GM12878 (cell line): ENCODE results near the gene ADAM11. TPM values are rescaled to one million over a fixed set of nuclear protein-coding genes. Genes with fewer than 3 reads are reported as not detected.

Experiments used
- ATAC-seq: fragments of 200-7000 bp; cut with Tn5 transposase; 3 replicates; pipeline ENCODE4 v1.9.1; 2020; ENCODE audit warnings: mild to moderate bottlenecking, moderate library complexity
- BruUV-seq: library from RNA; stranded (reverse); fragments of 400-500 nt; replicated peaks from 2 replicates; lab custom pipeline; 2021; lab: Mats Ljungman, UMichigan
- CTCF ChIA-PET: fragments of 300-600 bp; sonication (Branson Sonifier 250); formaldehyde crosslinking; extraction: SDS; loops from one replicate; lab custom pipeline; 2021; ENCODE audit warnings: inconsistent platforms; lab: Yijun Ruan, JAX
- POLR2A ChIA-PET: fragments of 350-600 bp; formaldehyde crosslinking; extraction: SDS; loops from one replicate; lab custom pipeline; 2021; ENCODE audit warnings: inconsistent platforms; lab: Charles Lee
- RAD21 ChIA-PET: fragments of 300-600 bp; sonication (Branson Sonifier 250); formaldehyde crosslinking; loops from one replicate; lab custom pipeline; 2023; ENCODE audit warnings: antibody characterized with exemption; ENCODE audit not compliant: unreplicated experiment; lab: Charles Lee
- SMC1A ChIA-PET: fragments of 300-600 bp; sonication (Branson Sonifier 250); formaldehyde crosslinking; loops from one replicate; lab custom pipeline; 2023; ENCODE audit not compliant: unreplicated experiment, uncharacterized antibody; lab: Charles Lee
- DNase-seq: peaks from one replicate; pipeline ENCODE4 v3.0.0-alpha.2; 2011; ENCODE audit warnings: low read depth, low spot score
- FAIRE-seq: peaks from 3 replicates; lab custom pipeline; 2011; peaks lifted over from hg19 to GRCh38; lab: Jason Lieb, UNC
- H2AFZ ChIP-seq: 2 replicates; pipeline ENCODE4 v1.6.0; 2011; ENCODE audit warnings: low read depth, low read length, control low read depth; ENCODE audit not compliant: control insufficient read depth
- H3K27ac ChIP-seq: 2 replicates; pipeline ENCODE4 v1.5.1; 2011; ENCODE audit warnings: control low read depth; ENCODE audit not compliant: control insufficient read depth, insufficient read depth
- H3K27me3 ChIP-seq, 2 experiments: replicated peaks in 1 of 2; 2 replicates each; pipeline versions ENCODE4 v1.6.0 to v1.6.1; 2011; ENCODE audit warnings: low read length in 1 of 2; ENCODE audit not compliant: control insufficient read depth in 2 of 2, insufficient read depth in 2 of 2
- H3K36me3 ChIP-seq, 2 experiments: 2 replicates each; pipeline ENCODE4 v1.5.1; 2011; ENCODE audit warnings: low read length in 1 of 2; ENCODE audit not compliant: control insufficient read depth in 2 of 2, insufficient read depth in 2 of 2
- H3K4me1 ChIP-seq: 2 replicates; pipeline ENCODE4 v1.6.1; 2011; ENCODE audit warnings: mild to moderate bottlenecking, low read length, moderate library complexity, mixed read lengths; ENCODE audit not compliant: control insufficient read depth, insufficient read depth
- H3K4me2 ChIP-seq: 2 replicates; pipeline ENCODE4 v1.6.0; 2011; ENCODE audit warnings: control low read depth; ENCODE audit not compliant: control insufficient read depth, insufficient read depth
- H3K4me3 ChIP-seq: fragments of 200-600 bp; sonication (generic); 2 replicates; pipeline ENCODE4 v1.5.1; 2016
- H3K79me2 ChIP-seq: 2 replicates; pipeline ENCODE4 v1.6.0; 2011; ENCODE audit warnings: low read length; ENCODE audit not compliant: control insufficient read depth, insufficient read depth
- H3K9ac ChIP-seq: 2 replicates; pipeline ENCODE4 v1.8.0; 2011; ENCODE audit warnings: low read length, control low read depth, mixed read lengths; ENCODE audit not compliant: control insufficient read depth, insufficient read depth
- H3K9me3 ChIP-seq: replicated peaks from 3 replicates; pipeline ENCODE4 v1.5.1; 2011; ENCODE audit warnings: mild to moderate bottlenecking, low read length; ENCODE audit not compliant: control insufficient read depth, insufficient read depth
- H4K20me1 ChIP-seq: 2 replicates; pipeline ENCODE4 v1.6.0; 2011; ENCODE audit not compliant: control insufficient read depth, insufficient read depth
- BACH1 ChIP-seq: fragments of 450-650 bp; IDR thresholded peaks from 2 replicates; pipeline ENCODE4 v1.6.1; 2017; ENCODE audit warnings: mild to moderate bottlenecking, borderline replicate concordance
- CBX3 ChIP-seq: fragments of 200-600 bp; sonication (generic); IDR thresholded peaks from 2 replicates; pipeline ENCODE4 v1.6.1; 2016; ENCODE audit warnings: low read depth, borderline replicate concordance
- CHD1 ChIP-seq: IDR thresholded peaks from 2 replicates; pipeline ENCODE4 v1.6.1; 2012; ENCODE audit warnings: low read depth, low read length, improper control_type of control experiment
- ESRRA ChIP-seq: IDR thresholded peaks from 2 replicates; pipeline ENCODE4 v1.6.1; 2012; ENCODE audit warnings: mild to moderate bottlenecking, low read length, improper control_type of control experiment
- GABPA ChIP-seq: IDR thresholded peaks from 2 replicates; pipeline ENCODE4 v1.6.1; 2014; ENCODE audit warnings: antibody characterized with exemption, low read depth, mild to moderate bottlenecking, inconsistent platforms
- HDAC6 ChIP-seq: fragments of 200-600 bp; sonication (generic); IDR thresholded peaks from one replicate; pipeline ENCODE4 v1.8.0; 2017; ENCODE audit warnings: antibody characterized with exemption; ENCODE audit not compliant: unreplicated experiment
- KAT2A ChIP-seq: conservative IDR thresholded peaks from 2 replicates; pipeline ENCODE4 v1.6.1; 2011; ENCODE audit warnings: low read depth, low read length; ENCODE audit not compliant: control insufficient read depth
- NFXL1 ChIP-seq: fragments of 450-650 bp; IDR thresholded peaks from 2 replicates; pipeline ENCODE4 v1.6.1; 2017; ENCODE audit warnings: antibody characterized with exemption, mild to moderate bottlenecking, borderline replicate concordance
- NRF1 ChIP-seq: conservative IDR thresholded peaks from 2 replicates; pipeline ENCODE4 v1.6.1; 2011; ENCODE audit warnings: mild to moderate bottlenecking, low read depth, low read length, improper control_type of control experiment
- POLR2AphosphoS2 ChIP-seq: IDR thresholded peaks from 2 replicates; pipeline ENCODE4 v1.6.1; 2011; ENCODE audit warnings: low read depth, mild to moderate bottlenecking, low read length, improper control_type of control experiment, moderate library complexity
- RBBP5 ChIP-seq: fragments of 200-600 bp; sonication (generic); conservative IDR thresholded peaks from 2 replicates; pipeline ENCODE4 v1.6.1; 2016
- SP1 ChIP-seq: IDR thresholded peaks from one replicate; pipeline ENCODE4 v1.6.1; 2011; ENCODE audit warnings: low read depth, low read length
- SREBF1 ChIP-seq: IDR thresholded peaks from 2 replicates; pipeline ENCODE4 v1.6.1; 2012; ENCODE audit warnings: mild to moderate bottlenecking, low read length
- SRF ChIP-seq, 2 experiments: IDR thresholded peaks; 2 replicates each; pipeline ENCODE4 v1.6.1; 2011; ENCODE audit warnings: low read depth in 2 of 2, low read length in 2 of 2, mild to moderate bottlenecking in 1 of 2, moderate library complexity in 1 of 2
- SUZ12 ChIP-seq: fragments of 200-600 bp; sonication (generic); IDR thresholded peaks from one replicate; pipeline ENCODE4 v1.6.1; 2018; ENCODE audit warnings: antibody characterized with exemption, mild to moderate bottlenecking; ENCODE audit not compliant: unreplicated experiment
- ZBTB4 ChIP-seq: fragments of 450-650 bp; formaldehyde crosslinking; IDR thresholded peaks from 2 replicates; pipeline ENCODE4 v1.4.0; 2022; ENCODE audit warnings: mild to moderate bottlenecking, moderate library complexity
- ZNF384 ChIP-seq: IDR thresholded peaks from 2 replicates; pipeline ENCODE4 v1.6.1; 2012; ENCODE audit warnings: low read depth, mild to moderate bottlenecking, low read length, improper control_type of control experiment, borderline replicate concordance
- WGBS: methylation state at CpG from one replicate; pipeline ENCODE4 v1.1.6; 2016; ENCODE audit warnings: low lambda C conversion rate; ENCODE audit not compliant: insufficient replicate concordance, insufficient coverage; ENCODE audit errors: missing lambda C conversion rate; 5-methylcytosine and 5-hydroxymethylcytosine counted together
- in situ Hi-C: fragments of 300-500 bp; cut with MboI; formaldehyde crosslinking; loops from 9 replicates; pipeline ENCODE4 v1.14.3; 2018; ENCODE audit warnings: mixed read lengths
- intact Hi-C: fragments of 100-400 bp; cut with micrococcal nuclease; formaldehyde crosslinking; loops from one replicate; pipeline ENCODE4 v1.14.2; 2022; ENCODE audit not compliant: unreplicated experiment
- polyA plus RNA-seq, 11 experiments: library from polyadenylated mRNA; depleted of rRNA in 4 of 11; unstranded in 6 of 11; stranded (reverse) in 5 of 11; fragments of >200 nt; fragmentation: Nextera tagmentation in 4 of 11; fragmentation: Illumina TruSeq in 1 of 11; extraction: Ambion mirVana in 4 of 11; extraction: Trizol in 1 of 11; gene quantifications; 1 replicate in 1 of 11; 2 replicates in 10 of 11; pipeline versions ENCODE4 v1.2.1 to v1.2.3, GENCODE V29; 2011 to 2016; ENCODE audit warnings: inconsistent platforms in 2 of 11, missing spikeins in 2 of 11, low read depth in 1 of 11
- total RNA-seq, 4 experiments: library from RNA; depleted of rRNA in 3 of 4; stranded (reverse); fragments of >200 nt in 3 of 4; fragmentation: Illumina TruSeq in 1 of 4; extraction: Trizol in 1 of 4; gene quantifications; 2 replicates each; pipeline versions ENCODE4 v1.2.1 to v1.2.3, GENCODE V29; 2013 to 2021
- TF ChIP-seq, protein P1 (sequence below): fragments of 450-650 bp; IDR thresholded peaks from 2 replicates; pipeline ENCODE4 v1.6.1; 2017; ENCODE audit warnings: borderline replicate concordance
- TF ChIP-seq, protein P2 (sequence below): IDR thresholded peaks from 2 replicates; pipeline ENCODE4 v1.6.1; 2011; ENCODE audit warnings: mild to moderate bottlenecking, low read depth, low read length, moderate library complexity; ENCODE audit not compliant: insufficient replicate concordance

The ADAM11 gene
- total and polyA plus RNA-seq, 10 of the 15 experiments (the other 5 are each of a cell fraction or from before 2014, with no cell fraction given) = 0.03 to 0.37 (median 0.06) TPM; not detected in 3

DNA sequence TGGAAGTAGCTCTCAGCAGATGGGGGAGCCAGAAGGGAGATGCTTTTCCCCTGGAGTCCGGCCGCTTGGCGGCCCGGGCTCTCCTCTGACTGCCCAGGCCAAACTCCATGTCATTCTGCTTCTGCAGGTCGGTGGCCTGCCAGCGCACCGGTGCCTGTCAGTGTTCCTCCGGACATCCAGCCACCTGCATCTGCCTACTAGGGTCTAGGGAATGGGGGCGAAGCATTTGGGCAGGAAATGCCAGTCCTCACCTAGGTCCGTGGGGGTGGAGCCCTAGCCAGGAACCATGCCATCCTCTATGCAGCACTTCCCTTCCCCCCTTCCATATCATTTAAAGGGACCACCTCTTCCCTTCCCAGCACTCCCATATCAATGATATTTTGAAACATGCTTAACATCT, 37.1 kb downstream of the ADAM11 start (continued):
- TF ChIP-seq ZBTB4 (CRISPR knock-in tag) (no peak), ZNF384 (no peak)
- TF ChIP-seq, protein P1, sequence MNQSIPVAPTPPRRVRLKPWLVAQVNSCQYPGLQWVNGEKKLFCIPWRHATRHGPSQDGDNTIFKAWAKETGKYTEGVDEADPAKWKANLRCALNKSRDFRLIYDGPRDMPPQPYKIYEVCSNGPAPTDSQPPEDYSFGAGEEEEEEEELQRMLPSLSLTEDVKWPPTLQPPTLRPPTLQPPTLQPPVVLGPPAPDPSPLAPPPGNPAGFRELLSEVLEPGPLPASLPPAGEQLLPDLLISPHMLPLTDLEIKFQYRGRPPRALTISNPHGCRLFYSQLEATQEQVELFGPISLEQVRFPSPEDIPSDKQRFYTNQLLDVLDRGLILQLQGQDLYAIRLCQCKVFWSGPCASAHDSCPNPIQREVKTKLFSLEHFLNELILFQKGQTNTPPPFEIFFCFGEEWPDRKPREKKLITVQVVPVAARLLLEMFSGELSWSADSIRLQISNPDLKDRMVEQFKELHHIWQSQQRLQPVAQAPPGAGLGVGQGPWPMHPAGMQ = no peak

DNA sequence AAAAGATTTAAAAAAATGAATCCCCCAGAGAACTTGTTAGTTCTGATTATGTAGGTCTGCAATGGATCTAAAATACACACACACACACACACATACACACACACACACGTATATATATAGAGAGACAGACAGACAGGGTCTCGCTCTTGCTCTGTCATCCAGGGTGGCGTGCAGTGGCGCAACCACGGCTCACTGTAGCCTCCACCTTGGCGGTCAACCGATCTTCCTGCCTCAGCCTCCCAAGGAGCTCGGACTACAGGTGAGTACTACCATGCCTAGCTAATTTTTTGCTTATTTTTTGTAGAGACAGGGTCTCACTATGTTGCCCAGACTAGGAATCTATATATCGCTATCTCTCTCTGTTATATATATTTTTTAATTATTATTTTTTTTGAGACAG, 37.9 kb downstream of the ADAM11 start:
- no peaks in the 10 kb centered on the region for H4K20me1 ChIP-seq
- SMC1A ChIA-PET = interaction anchor here (0.6 kb wide), 1 partner anchor 96 kb away, joined by 4 read pairs; no protein-coding TSS in a partner anchor
- intact Hi-C loops (no loop called here), in situ Hi-C loops (no loop called here)
- no TSS peak for BruUV-seq
- DNase-seq = no peak
- POLR2A ChIA-PET = no interaction called here
- no peak for ATAC-seq
- RAD21 ChIA-PET = no interaction called here
- H3K79me2 ChIP-seq = no peaks in the 10 kb centered on the region
- CTCF ChIA-PET = interaction anchor here (0.5 kb wide), 1 partner anchor 586 kb away, joined by 4 read pairs; no protein-coding TSS in a partner anchor
- H3K36me3 ChIP-seq = no peaks in the 10 kb centered on the region; a peak in 1 of 4 replicates
- WGBS = 88% methylated on average over 9 of the region's 9 CpGs
- H3K27me3 ChIP-seq = no peaks in the 10 kb centered on the region
- FAIRE-seq = no peak
- no peak overlapping the region for H3K9ac ChIP-seq
- no peaks in the 10 kb centered on the region for H3K9me3 ChIP-seq
- H2AFZ ChIP-seq = no peak overlapping the region
- no peak overlapping the region for H3K4me2 ChIP-seq
- H3K4me3 ChIP-seq = no peak overlapping the region
- no peaks in the 10 kb centered on the region for H3K4me1 ChIP-seq
- H3K27ac ChIP-seq = no peak overlapping the region
- TF ChIP-seq SREBF1 = no peak
- TF ChIP-seq POLR2AphosphoS2 = no peak
- no peak for TF ChIP-seq BACH1
- TF ChIP-seq SP1 = no peak
- TF ChIP-seq RBBP5 = no peak
- no peak for TF ChIP-seq SRF (IDR thresholded peaks at IDR 0.05; ENCODE audit: low read depth in 2 of 2, low read length in 2 of 2)
- TF ChIP-seq KAT2A = no peak
- no peak for TF ChIP-seq ESRRA
- TF ChIP-seq, protein P2, sequence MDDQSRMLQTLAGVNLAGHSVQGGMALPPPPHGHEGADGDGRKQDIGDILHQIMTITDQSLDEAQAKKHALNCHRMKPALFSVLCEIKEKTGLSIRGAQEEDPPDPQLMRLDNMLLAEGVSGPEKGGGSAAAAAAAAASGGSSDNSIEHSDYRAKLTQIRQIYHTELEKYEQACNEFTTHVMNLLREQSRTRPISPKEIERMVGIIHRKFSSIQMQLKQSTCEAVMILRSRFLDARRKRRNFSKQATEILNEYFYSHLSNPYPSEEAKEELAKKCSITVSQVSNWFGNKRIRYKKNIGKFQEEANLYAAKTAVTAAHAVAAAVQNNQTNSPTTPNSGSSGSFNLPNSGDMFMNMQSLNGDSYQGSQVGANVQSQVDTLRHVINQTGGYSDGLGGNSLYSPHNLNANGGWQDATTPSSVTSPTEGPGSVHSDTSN = no peak
- no peak for TF ChIP-seq CHD1
- TF ChIP-seq NFXL1 = no peak
- TF ChIP-seq HDAC6 = no peak
- TF ChIP-seq SUZ12 = no peak
- no peak for TF ChIP-seq CBX3
- TF ChIP-seq GABPA = no peak
- TF ChIP-seq NRF1 = no peak
